ENCODE data around the gene PRKX.
"Not testable (repeated sequence)": the region's sequence is repeated elsewhere in the genome, so short reads cannot be mapped to it uniquely, and the experiment has no call there.

The PRKX gene

DNA sequence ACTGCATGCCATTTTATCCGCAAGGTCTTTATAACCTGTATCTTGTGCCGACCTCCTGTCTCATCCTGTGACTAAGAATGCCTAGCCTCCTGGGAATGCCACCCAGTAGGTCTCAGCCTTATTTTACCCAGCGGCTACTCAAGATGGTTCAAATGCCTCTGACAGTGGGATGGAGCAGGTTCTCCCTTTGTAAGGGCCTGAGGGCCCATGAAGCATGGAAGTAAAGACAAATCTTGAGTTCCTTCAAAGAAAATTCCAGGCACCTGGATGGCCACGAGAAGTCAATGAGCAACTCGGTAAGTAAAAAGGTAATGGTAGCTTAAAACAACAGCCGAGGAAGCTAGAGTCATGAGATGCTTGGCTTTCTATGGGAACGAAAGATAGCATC is 19.6 kb upstream of the PRKX start:
- TF ChIP-seq, protein P1, sequence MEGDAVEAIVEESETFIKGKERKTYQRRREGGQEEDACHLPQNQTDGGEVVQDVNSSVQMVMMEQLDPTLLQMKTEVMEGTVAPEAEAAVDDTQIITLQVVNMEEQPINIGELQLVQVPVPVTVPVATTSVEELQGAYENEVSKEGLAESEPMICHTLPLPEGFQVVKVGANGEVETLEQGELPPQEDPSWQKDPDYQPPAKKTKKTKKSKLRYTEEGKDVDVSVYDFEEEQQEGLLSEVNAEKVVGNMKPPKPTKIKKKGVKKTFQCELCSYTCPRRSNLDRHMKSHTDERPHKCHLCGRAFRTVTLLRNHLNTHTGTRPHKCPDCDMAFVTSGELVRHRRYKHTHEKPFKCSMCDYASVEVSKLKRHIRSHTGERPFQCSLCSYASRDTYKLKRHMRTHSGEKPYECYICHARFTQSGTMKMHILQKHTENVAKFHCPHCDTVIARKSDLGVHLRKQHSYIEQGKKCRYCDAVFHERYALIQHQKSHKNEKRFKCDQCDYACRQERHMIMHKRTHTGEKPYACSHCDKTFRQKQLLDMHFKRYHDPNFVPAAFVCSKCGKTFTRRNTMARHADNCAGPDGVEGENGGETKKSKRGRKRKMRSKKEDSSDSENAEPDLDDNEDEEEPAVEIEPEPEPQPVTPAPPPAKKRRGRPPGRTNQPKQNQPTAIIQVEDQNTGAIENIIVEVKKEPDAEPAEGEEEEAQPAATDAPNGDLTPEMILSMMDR (IDR thresholded peaks at IDR 0.05; ENCODE audit: insufficient read depth, low read depth, low read length, missing control alignments) = no peak
- no peak overlapping the region for H3K4me3 ChIP-seq (ENCODE audit: low read depth, low read length)
- DNase-seq (ENCODE audit: low read depth) = no peak

DNA sequence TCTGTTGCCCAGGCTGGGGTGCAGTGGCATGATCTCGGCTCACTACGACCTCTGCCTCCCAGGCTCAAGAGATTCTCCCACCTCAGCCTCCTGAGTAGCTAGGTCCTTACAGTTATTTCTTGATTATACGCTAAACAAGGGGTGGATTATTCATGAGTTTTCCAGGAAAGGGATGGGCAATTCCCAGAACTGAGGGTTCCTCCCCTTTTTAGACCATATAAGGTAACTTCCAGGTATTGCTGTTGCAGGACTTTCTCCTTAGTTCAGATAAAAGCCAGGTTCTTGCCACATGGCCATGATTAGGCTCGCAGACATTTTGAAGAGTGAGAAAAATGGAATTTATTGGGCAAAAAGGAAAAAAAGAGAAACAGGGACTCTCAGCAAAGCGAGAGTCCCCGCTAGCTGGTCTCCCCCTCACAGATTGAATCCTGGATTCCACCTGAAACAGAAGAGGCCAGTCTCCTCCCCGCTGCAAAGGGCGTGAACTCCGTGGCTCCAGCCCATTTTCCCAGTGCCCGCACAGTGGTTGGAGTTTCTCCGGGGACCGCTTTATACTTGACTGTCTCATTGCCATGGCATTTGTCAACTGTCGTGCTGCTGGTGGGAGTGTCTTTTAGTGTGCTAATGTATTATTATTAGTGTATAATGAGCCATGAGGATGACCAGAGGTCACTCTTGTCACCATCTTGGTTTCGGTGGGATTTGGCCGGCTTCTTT is 19.0 kb upstream of the PRKX start:
- not testable (repeated sequence) for H3K4me3 ChIP-seq (ENCODE audit: low read depth, low read length); DNase-seq (ENCODE audit: low read depth)

DNA sequence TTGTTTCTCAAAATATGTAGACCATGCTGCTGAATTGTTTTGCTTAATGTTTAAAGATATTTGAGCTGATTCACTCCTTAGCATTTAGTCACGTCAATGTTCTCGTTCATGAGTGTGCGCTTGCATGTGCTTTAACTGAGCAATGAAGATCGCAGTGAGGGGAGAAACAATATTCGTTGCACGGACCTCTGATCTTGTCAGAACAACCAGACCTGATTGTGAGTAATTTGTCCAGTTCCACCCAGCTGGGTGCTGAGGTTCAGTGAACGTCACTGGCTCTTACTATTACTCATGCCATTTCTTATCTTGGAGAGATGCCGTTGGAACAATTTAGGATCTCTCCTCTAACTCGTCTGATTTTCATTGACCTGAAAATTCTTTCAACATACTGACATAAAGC is 15.0 kb upstream of the PRKX start:
- TF ChIP-seq, protein P1 (IDR thresholded peaks at IDR 0.05; ENCODE audit: insufficient read depth, low read depth, low read length, missing control alignments) = no peak
- DNase-seq (ENCODE audit: low read depth) = no peak
- H3K4me3 ChIP-seq (ENCODE audit: low read depth, low read length) = no peak overlapping the region

DNA sequence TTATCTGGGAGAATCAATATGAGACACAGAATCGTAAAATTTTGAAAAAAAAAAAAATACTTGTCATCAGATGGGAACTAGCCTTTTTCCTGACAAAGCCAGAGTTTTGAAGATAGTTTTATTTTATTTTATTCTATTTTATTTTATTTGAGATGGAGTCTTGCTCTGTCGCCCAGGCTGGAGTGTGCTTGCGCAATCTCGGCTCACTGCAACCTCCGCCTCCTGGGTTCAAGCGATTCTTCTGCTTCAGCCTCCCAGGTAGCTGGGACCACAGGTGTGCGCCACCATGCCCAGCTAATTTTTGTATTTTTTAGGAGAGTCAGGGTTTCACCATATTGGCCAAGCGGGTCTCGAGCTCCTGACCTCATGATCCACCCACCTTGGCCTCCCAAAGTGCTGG is 10.0 kb upstream of the PRKX start:
- H3K4me3 ChIP-seq (ENCODE audit: low read depth, low read length); DNase-seq (ENCODE audit: low read depth): not testable (repeated sequence)

DNA sequence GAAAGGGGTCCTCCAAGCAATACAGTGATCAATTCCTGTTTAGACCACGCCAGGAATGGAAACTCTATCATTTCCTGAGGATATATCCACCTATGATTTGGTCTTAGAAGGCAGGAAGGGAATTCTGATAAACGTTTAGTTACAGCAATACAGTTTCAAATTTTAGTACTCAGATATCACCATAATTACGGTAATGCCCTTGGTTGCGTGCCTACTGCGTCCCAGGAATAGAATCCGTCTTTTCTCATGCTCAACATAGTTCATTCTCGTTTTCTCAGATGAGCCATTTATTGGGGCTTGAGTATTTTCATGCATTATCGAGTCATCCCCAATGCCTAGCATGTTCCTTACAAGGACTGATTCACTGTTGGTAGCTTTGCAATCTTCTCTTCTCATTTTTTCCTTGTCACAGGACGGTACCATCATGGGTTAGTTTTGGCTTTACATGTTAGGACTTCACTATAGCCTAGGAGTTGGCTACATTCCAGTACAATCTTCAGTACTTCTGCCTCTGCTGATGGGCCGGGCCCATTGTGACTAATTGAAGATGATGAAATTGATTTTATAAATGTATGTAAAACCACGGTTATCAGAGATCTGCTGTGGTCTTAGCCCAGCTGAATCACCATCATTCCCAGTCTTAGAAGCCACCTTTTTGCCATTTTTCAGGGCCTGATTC is 4.4 kb upstream of the PRKX start:
- no peak overlapping the region for H3K4me3 ChIP-seq (ENCODE audit: low read depth, low read length)
- TF ChIP-seq, protein P1 (IDR thresholded peaks at IDR 0.05; ENCODE audit: insufficient read depth, low read depth, low read length, missing control alignments) = no peak
- no peak for DNase-seq (ENCODE audit: low read depth)

DNA sequence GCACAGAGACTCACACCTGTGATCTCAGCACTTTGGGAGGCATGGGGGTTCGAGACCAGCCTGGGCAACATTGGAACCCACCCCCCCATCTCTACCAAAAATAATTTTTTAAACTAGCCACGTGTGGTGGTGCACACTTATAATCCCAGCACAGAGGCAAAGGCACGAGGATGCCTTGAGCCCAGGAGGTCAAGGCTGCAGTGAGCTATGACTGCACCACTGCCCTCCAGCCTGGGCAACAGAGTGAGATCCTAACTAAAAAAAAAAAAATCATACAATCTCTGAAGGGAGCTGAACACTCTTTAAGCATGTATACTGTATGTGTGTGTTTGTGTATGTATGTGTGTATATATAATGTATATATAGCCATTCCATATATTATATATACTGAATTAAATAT is 2.5 kb upstream of the PRKX start:
- no peak overlapping the region for H3K4me3 ChIP-seq (ENCODE audit: low read depth, low read length)
- TF ChIP-seq, protein P1 (IDR thresholded peaks at IDR 0.05; ENCODE audit: insufficient read depth, low read depth, low read length, missing control alignments) = no peak
- no peak for DNase-seq (ENCODE audit: low read depth)

DNA sequence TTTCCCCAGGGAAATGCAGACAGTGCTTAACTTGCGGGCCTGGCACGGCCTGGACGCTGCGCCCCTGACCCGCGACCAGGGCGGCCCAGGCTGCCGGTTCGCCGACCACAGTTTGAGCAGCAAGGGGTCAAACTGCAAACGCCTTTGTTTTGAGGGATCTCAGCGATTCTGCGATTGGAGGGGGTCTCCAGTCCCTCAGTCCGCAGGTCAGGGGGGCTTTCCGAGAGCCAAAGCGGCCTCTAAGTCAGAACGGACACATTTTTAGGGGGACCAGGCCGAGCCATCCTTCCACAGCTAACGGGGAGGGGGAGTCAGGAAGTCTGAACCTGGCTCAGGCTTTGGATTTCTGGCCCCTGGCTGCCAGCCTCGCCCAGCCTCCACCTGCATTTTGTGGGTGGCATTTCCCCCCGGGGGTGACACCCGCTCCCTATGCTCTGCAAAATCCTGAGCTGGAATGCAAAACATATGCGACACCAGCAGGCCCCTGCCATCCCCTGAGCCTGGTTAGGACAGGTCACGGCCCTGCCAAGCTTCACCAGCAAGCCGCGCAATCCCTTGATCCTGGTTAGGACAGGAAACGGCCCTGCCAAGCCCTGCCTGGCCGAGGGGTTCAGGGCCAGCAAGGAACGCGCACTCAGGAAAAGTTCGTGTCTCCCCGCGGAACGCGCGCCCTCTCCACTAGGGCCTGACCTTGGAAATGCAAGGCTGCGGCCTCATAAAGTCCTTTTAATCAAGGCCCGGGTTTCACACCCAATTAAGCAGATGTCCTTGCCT is 1.4 kb upstream of the PRKX start:
- H3K4me3 ChIP-seq (ENCODE audit: low read depth, low read length); DNase-seq (ENCODE audit: low read depth): not testable (repeated sequence)

DNA sequence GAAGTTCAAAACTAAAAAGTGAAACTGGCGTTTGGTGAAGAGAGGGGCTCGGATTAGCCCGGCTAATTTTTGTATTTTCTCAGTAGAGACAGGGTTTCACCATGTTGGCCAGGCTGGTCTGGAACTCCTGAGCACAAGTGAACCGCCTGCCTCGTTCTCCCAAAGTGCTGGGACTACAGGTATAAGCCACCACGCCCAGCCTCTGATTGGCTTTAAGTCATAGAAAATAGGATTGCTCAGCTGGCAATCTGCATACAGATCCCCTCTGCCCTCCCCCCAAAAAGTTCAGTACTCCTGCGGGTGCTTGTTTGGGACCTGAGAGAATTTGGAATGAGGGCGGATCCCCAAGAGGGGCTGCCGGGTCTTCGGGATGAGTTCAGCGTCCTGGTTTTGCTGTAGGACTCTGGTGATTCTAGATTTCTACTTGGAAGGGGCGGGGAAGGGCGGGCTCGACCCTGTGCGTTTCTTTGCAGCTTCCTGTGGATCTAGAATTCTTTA is 537 bp upstream of the PRKX start:
- no peak for DNase-seq (ENCODE audit: low read depth)
- TF ChIP-seq, protein P1 (IDR thresholded peaks at IDR 0.05; ENCODE audit: insufficient read depth, low read depth, low read length, missing control alignments) = no peak
- peak overlapping the region; percentile 55 for H3K4me3 ChIP-seq (ENCODE audit: low read depth, low read length)

All from GM12865 (cell line).